A549 (cell line): ENCODE results near the gene ELAC2. TPM values are rescaled to one million over a fixed set of nuclear protein-coding genes. Genes with fewer than 3 reads are reported as not detected.

ENCODE experiments used
- ATAC-seq, 2 experiments: fragments of 200-7000 bp in 1 of 2; fragments of >200 bp in 1 of 2; cut with Nextera tagmentation in 1 of 2; cut with Tn5 transposase in 1 of 2; 3 replicates each; pipeline versions ENCODE4 v1.8.0 to v1.9.1; 2018 to 2020; ENCODE audit warnings: mild to moderate bottlenecking in 1 of 2, moderate library complexity in 1 of 2
- CTCF ChIA-PET: fragments of 300-600 bp; sonication (Branson Sonifier 250); formaldehyde crosslinking; extraction: SDS; loops from one replicate; lab custom pipeline; 2021; ENCODE audit warnings: antibody characterized with exemption, inconsistent platforms; lab: Yijun Ruan, JAX
- POLR2A ChIA-PET: fragments of 350-600 bp; formaldehyde crosslinking; extraction: SDS; loops from one replicate; lab custom pipeline; 2021; ENCODE audit warnings: antibody characterized with exemption, inconsistent platforms; lab: Yijun Ruan, JAX
- DNase-seq, 2 experiments: peaks; one replicate each; pipeline versions ENCODE4 v3.0.0 to v3.0.0-alpha.2; 2011 to 2016; ENCODE audit warnings: low read depth in 1 of 2, low spot score in 1 of 2
- FAIRE-seq: peaks from 2 replicates; lab custom pipeline; 2011; peaks lifted over from hg19 to GRCh38; lab: Jason Lieb, UNC
- H3K27ac ChIP-seq, 2 experiments: fragments of >200 bp; sonication (Bioruptor Twin); formaldehyde crosslinking; 3 replicates each; pipeline ENCODE4 v1.5.1; 2016 to 2017
- H3K4me1 ChIP-seq: fragments of >200 bp; sonication (Bioruptor Twin); formaldehyde crosslinking; 3 replicates; pipeline ENCODE4 v1.6.1; 2016
- H3K4me2 ChIP-seq: fragments of >200 bp; sonication (Bioruptor Twin); formaldehyde crosslinking; 3 replicates; pipeline ENCODE4 v1.6.1; 2016
- H3K4me3 ChIP-seq: fragments of >200 bp; sonication (Bioruptor Twin); formaldehyde crosslinking; 3 replicates; pipeline ENCODE4 v1.5.1; 2016
- H3K9me3 ChIP-seq: fragments of >200 bp; sonication (Bioruptor Twin); formaldehyde crosslinking; 3 replicates; pipeline ENCODE4 v1.6.1; 2016
- ATOH8 ChIP-seq: fragments of 250-450 bp; sonication (Bioruptor Pico); IDR thresholded peaks from 2 replicates; pipeline ENCODE4 v1.5.0; 2020; ENCODE audit warnings: low read depth, mild to moderate bottlenecking, moderate library complexity
- BCL3 ChIP-seq: fragments of >200 bp; sonication (Bioruptor Twin); formaldehyde crosslinking; IDR thresholded peaks from 3 replicates; pipeline ENCODE4 v1.6.1; 2016
- BHLHE40 ChIP-seq: IDR thresholded peaks from 2 replicates; pipeline ENCODE4 v1.6.1; 2012; ENCODE audit warnings: low read depth, low read length, inconsistent platforms
- CBX2 ChIP-seq: fragments of 200-600 bp; sonication (generic); IDR thresholded peaks from 2 replicates; pipeline ENCODE4 v1.6.1; 2016; ENCODE audit warnings: low read depth, mild to moderate bottlenecking, borderline replicate concordance
- CBX8 ChIP-seq: fragments of 200-600 bp; sonication (generic); IDR thresholded peaks from 2 replicates; pipeline ENCODE4 v1.6.1; 2016
- CEBPB ChIP-seq, 2 experiments: fragments of >200 bp in 1 of 2; sonication (Bioruptor Twin) in 1 of 2; formaldehyde crosslinking in 1 of 2; IDR thresholded peaks; 2 replicates each; pipeline ENCODE4 v1.6.1; 2012 to 2016
- HOXB13 ChIP-seq: fragments of 250-450 bp; sonication (Bioruptor Pico); IDR thresholded peaks from 2 replicates; pipeline ENCODE4 v1.5.0; 2020; ENCODE audit warnings: low read depth, mild to moderate bottlenecking, moderate library complexity
- JUN ChIP-seq, 2 experiments: fragments of >200 bp; sonication (Bioruptor Twin); formaldehyde crosslinking; IDR thresholded peaks; 2 replicates in 1 of 2; 3 replicates in 1 of 2; pipeline ENCODE4 v1.6.1; 2016 to 2017
- NR3C1 ChIP-seq: fragments of >200 bp; sonication (Bioruptor Twin); formaldehyde crosslinking; IDR thresholded peaks from 3 replicates; pipeline ENCODE4 v1.6.1; 2017
- RAD21 ChIP-seq, 2 experiments: fragments of >200 bp in 1 of 2; sonication (Bioruptor Twin) in 1 of 2; formaldehyde crosslinking in 1 of 2; IDR thresholded peaks in 1 of 2; conservative IDR thresholded peaks in 1 of 2; 2 replicates in 1 of 2; 3 replicates in 1 of 2; pipeline ENCODE4 v1.6.1; 2012 to 2018; ENCODE audit warnings: inconsistent platforms in 1 of 2
- RFX5 ChIP-seq: fragments of 450-650 bp; IDR thresholded peaks from 2 replicates; pipeline ENCODE4 v1.7.1; 2014; ENCODE audit warnings: antibody characterized with exemption, mild to moderate bottlenecking, moderate library complexity
- SMC3 ChIP-seq: fragments of >200 bp; sonication (Bioruptor Twin); formaldehyde crosslinking; IDR thresholded peaks from 3 replicates; pipeline ENCODE4 v1.6.1; 2018; ENCODE audit warnings: inconsistent platforms
- TFCP2L1 ChIP-seq: fragments of 250-450 bp; sonication (Bioruptor Pico); IDR thresholded peaks from 2 replicates; pipeline ENCODE4 v1.5.0; 2021; ENCODE audit warnings: mild to moderate bottlenecking
- TP53 ChIP-seq: fragments of 250-450 bp; sonication (Bioruptor Pico); IDR thresholded peaks from 2 replicates; pipeline ENCODE4 v1.5.0; 2021; ENCODE audit warnings: mild to moderate bottlenecking, moderate library complexity
- ZNF302 ChIP-seq: fragments of 250-450 bp; sonication (Bioruptor Pico); IDR thresholded peaks from 2 replicates; pipeline ENCODE4 v1.9.0; 2021; ENCODE audit warnings: inconsistent platforms, mild to moderate bottlenecking, moderate library complexity
- WGBS: methylation state at CpG from one replicate; pipeline ENCODE4 v1.1.6; 2017; ENCODE audit errors: missing lambda C conversion rate; 5-methylcytosine and 5-hydroxymethylcytosine counted together
- polyA plus RNA-seq, 4 experiments: library from polyadenylated mRNA; depleted of rRNA in 3 of 4; stranded (reverse); fragments of >200 nt; fragmentation: RNase III in 1 of 4; extraction: RNeasy Plus Mini Kit Qiagen cat#74134 plus additional on column Dnase treatment in 1 of 4; gene quantifications; 2 replicates in 3 of 4; 3 replicates in 1 of 4; pipeline ENCODE4 v1.2.3, GENCODE V29; 2011 to 2017
- TF ChIP-seq, protein P1 (sequence below): fragments of 200-600 bp; sonication (generic); IDR thresholded peaks from 2 replicates; pipeline ENCODE4 v1.6.1; 2016; ENCODE audit warnings: antibody characterized with exemption, mild to moderate bottlenecking, moderate library complexity
- TF ChIP-seq, protein P2 (sequence below): fragments of >200 bp; sonication (Bioruptor Twin); formaldehyde crosslinking; IDR thresholded peaks from 3 replicates; pipeline ENCODE4 v1.5.1; 2016
- TF ChIP-seq, protein P3 (sequence below): fragments of 150-350 bp; IDR thresholded peaks from 2 replicates; pipeline ENCODE4 v1.6.1; 2014; ENCODE audit warnings: low read depth, mild to moderate bottlenecking, low read length

The ELAC2 gene
- polyA plus RNA-seq, 2 of the 4 experiments (the other 2 are of a cell fraction), result 97.9 to 106 TPM

DNA sequence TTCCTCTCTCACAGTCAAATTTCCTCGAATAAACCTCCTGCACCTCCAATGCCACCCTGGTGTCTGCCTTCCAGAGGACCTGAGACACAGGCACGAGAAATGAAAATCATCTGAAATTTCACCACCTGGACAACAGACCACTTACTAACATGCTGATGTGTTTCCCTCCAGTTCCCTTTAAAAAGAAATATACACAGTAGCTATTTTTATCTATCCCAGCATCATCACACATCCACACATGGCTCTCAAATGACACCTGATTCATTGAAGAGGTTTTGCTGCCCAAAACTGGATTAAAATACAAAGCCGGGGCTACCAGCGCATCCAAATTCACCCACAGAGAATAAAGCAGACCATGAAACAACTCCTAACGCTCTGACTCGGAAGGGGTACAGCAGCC is 13.9 kb downstream of the ELAC2 start:
- ATAC-seq, result no peak
- H3K27ac ChIP-seq, result no peak overlapping the region
- FAIRE-seq, result no peak
- no peak for TF ChIP-seq CEBPB (IDR thresholded peaks at IDR 0.05)
- TF ChIP-seq ATOH8, result no peak
- TF ChIP-seq NR3C1, result no peak
- TF ChIP-seq, all 56 proteins: peak for 0
- Histone ChIP-seq H3K4me1 (no peaks in the 10 kb centered on the region), H3K4me2 (no peak overlapping the region), H3K4me3 (no peak overlapping the region), H3K9me3 (no peaks in the 10 kb centered on the region)
- WGBS, result 85% methylated on average over 6 of the region's 6 CpGs
- ChIA-PET CTCF (interaction anchor here (0.6 to 6.9 kb wide), 22 partner anchors 8 to 903 kb away, joined by 3 to 79 read pairs (median 6); partner anchors contain the start of genes ARHGAP44, ELAC2 and MYOCD), POLR2A (interaction anchor here (3.3 kb wide), 1 partner anchor 14 kb away, joined by 11 read pairs; the partner anchor contains the start of gene ELAC2)
- no peak for DNase-seq

DNA sequence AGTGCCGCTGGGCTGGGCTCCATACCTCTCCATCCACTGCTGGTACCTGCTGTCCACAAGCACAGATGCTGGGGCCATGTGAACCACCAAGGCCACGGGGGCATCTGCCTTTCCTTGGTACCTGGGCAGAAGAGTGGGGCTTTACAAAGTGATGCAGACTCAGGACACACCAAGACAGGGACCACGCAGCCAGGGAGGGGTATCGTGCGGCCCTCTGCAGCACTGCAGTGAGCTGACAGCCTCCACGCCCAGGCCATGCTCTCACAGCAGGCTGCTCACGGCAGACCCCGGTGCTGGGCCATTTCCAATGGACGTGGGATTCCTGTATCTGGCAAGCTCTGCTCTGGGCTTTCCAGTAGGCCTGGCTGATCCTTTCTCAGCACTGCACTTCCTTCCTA is 14.4 kb downstream of the ELAC2 start:
- FAIRE-seq, result no peak
- ATAC-seq, result peak; percentile 54 to 75; a peak in 5 of 6 replicates
- H3K4me1 ChIP-seq, result no peaks in the 10 kb centered on the region
- ChIA-PET POLR2A (interaction anchor here (3.3 kb wide), 1 partner anchor 14 kb away, joined by 11 read pairs; the partner anchor contains the start of gene ELAC2), CTCF (interaction anchor here (0.5 to 6.9 kb wide), 30 partner anchors 7 to 1298 kb away, joined by 3 to 79 read pairs (median 6); partner anchors contain the start of genes ARHGAP44, ELAC2, HS3ST3B1 and MYOCD)
- no peak for DNase-seq
- H3K9me3 ChIP-seq, result no peaks in the 10 kb centered on the region
- H3K4me2 ChIP-seq, result no peak overlapping the region
- 70% methylated on average over 9 of the region's 9 CpGs for WGBS
- H3K27ac ChIP-seq, result no peak overlapping the region
- TF ChIP-seq, protein P1, sequence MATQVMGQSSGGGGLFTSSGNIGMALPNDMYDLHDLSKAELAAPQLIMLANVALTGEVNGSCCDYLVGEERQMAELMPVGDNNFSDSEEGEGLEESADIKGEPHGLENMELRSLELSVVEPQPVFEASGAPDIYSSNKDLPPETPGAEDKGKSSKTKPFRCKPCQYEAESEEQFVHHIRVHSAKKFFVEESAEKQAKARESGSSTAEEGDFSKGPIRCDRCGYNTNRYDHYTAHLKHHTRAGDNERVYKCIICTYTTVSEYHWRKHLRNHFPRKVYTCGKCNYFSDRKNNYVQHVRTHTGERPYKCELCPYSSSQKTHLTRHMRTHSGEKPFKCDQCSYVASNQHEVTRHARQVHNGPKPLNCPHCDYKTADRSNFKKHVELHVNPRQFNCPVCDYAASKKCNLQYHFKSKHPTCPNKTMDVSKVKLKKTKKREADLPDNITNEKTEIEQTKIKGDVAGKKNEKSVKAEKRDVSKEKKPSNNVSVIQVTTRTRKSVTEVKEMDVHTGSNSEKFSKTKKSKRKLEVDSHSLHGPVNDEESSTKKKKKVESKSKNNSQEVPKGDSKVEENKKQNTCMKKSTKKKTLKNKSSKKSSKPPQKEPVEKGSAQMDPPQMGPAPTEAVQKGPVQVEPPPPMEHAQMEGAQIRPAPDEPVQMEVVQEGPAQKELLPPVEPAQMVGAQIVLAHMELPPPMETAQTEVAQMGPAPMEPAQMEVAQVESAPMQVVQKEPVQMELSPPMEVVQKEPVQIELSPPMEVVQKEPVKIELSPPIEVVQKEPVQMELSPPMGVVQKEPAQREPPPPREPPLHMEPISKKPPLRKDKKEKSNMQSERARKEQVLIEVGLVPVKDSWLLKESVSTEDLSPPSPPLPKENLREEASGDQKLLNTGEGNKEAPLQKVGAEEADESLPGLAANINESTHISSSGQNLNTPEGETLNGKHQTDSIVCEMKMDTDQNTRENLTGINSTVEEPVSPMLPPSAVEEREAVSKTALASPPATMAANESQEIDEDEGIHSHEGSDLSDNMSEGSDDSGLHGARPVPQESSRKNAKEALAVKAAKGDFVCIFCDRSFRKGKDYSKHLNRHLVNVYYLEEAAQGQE, result no peak
- TF ChIP-seq BHLHE40, result no peak
- no peak overlapping the region for H3K4me3 ChIP-seq

GRCh38 chr17:13002761-13003453 is 14.9 kb downstream of the ELAC2 start:
- FAIRE-seq (peak; percentile 84), DNase-seq (peak; percentile 74 to 80), ATAC-seq (peak; percentile 91 to 96)
- POLR2A ChIA-PET, result interaction anchor here (3.3 kb wide), 1 partner anchor 15 kb away, joined by 11 read pairs; the partner anchor contains the start of gene ELAC2
- WGBS, result 32% methylated on average over 15 of the region's 15 CpGs
- CTCF ChIA-PET, result interaction anchor here (0.5 to 6.9 kb wide), 44 partner anchors 11 to 1298 kb away, joined by 3 to 79 read pairs (median 4); partner anchors contain the start of genes ARHGAP44, ELAC2, HS3ST3B1 and MYOCD
- no peak overlapping the region for H3K27ac ChIP-seq
- no peaks in the 10 kb centered on the region for H3K9me3 ChIP-seq
- H3K4me3 ChIP-seq, result no peak overlapping the region
- TF ChIP-seq TFCP2L1 (CRISPR knock-in tag) (no peak), RAD21 (conservative IDR thresholded peaks at IDR 0.05 in 1 of 2, IDR thresholded peaks at IDR 0.05 in 1 of 2) (peak; percentile 88), JUN (IDR thresholded peaks at IDR 0.05) (no peak), CBX2 (no peak), BCL3 (no peak), SMC3 (peak; percentile 76), ATOH8 (no peak), RFX5 (no peak), HOXB13 (CRISPR knock-in tag) (no peak), CBX8 (no peak), ZNF302 (no peak), TP53 (CRISPR knock-in tag) (no peak)
- TF ChIP-seq, protein P2, sequence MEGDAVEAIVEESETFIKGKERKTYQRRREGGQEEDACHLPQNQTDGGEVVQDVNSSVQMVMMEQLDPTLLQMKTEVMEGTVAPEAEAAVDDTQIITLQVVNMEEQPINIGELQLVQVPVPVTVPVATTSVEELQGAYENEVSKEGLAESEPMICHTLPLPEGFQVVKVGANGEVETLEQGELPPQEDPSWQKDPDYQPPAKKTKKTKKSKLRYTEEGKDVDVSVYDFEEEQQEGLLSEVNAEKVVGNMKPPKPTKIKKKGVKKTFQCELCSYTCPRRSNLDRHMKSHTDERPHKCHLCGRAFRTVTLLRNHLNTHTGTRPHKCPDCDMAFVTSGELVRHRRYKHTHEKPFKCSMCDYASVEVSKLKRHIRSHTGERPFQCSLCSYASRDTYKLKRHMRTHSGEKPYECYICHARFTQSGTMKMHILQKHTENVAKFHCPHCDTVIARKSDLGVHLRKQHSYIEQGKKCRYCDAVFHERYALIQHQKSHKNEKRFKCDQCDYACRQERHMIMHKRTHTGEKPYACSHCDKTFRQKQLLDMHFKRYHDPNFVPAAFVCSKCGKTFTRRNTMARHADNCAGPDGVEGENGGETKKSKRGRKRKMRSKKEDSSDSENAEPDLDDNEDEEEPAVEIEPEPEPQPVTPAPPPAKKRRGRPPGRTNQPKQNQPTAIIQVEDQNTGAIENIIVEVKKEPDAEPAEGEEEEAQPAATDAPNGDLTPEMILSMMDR, result peak; percentile 96
- TF ChIP-seq, protein P3, sequence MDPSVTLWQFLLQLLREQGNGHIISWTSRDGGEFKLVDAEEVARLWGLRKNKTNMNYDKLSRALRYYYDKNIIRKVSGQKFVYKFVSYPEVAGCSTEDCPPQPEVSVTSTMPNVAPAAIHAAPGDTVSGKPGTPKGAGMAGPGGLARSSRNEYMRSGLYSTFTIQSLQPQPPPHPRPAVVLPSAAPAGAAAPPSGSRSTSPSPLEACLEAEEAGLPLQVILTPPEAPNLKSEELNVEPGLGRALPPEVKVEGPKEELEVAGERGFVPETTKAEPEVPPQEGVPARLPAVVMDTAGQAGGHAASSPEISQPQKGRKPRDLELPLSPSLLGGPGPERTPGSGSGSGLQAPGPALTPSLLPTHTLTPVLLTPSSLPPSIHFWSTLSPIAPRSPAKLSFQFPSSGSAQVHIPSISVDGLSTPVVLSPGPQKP, result no peak
- H3K4me1 ChIP-seq, result no peaks in the 10 kb centered on the region
- no peak overlapping the region for H3K4me2 ChIP-seq
